RWPE2 (cell line): ENCODE results near the gene SORL1.

ENCODE experiments used
- ATAC-seq: fragments of 200-7000 bp; cut with Tn5 transposase; 3 replicates; pipeline ENCODE4 v1.9.1; 2021; ENCODE audit warnings: low read depth
- DNase-seq: peaks from one replicate; pipeline ENCODE4 v3.0.0-alpha.2; 2020; ENCODE audit warnings: low spot score
- H3K27ac ChIP-seq: fragments of 450-650 bp; 2 replicates; pipeline ENCODE4 v1.5.1; 2017; ENCODE audit warnings: mild to moderate bottlenecking; ENCODE audit not compliant: poor library complexity, severe bottlenecking
- H3K27me3 ChIP-seq: fragments of 250-450 bp; sonication (Bioruptor Pico); 2 replicates; pipeline ENCODE4 v1.5.1; 2021; ENCODE audit warnings: mild to moderate bottlenecking, moderate library complexity; ENCODE audit not compliant: insufficient read depth, poor library complexity, severe bottlenecking
- H3K36me3 ChIP-seq: fragments of 250-450 bp; sonication (Bioruptor Pico); 2 replicates; pipeline ENCODE4 v1.5.1; 2020; ENCODE audit warnings: low read depth, mild to moderate bottlenecking, moderate library complexity
- H3K4me1 ChIP-seq: fragments of 250-450 bp; sonication (Bioruptor Pico); 2 replicates; pipeline ENCODE4 v1.5.1; 2021; ENCODE audit warnings: mild to moderate bottlenecking, moderate library complexity; ENCODE audit not compliant: insufficient read depth, poor library complexity, severe bottlenecking
- H3K4me3 ChIP-seq: fragments of 250-450 bp; sonication (Bioruptor Pico); 2 replicates; pipeline ENCODE4 v1.5.1; 2021; ENCODE audit warnings: mild to moderate bottlenecking, moderate library complexity; ENCODE audit not compliant: severe bottlenecking
- H3K9me3 ChIP-seq: fragments of 250-450 bp; sonication (Bioruptor Pico); 2 replicates; pipeline ENCODE4 v1.5.1; 2021; ENCODE audit warnings: mild to moderate bottlenecking, moderate library complexity; ENCODE audit not compliant: severe bottlenecking
- TF ChIP-seq, protein P1 (sequence below): fragments of 450-650 bp; IDR thresholded peaks from one replicate; pipeline ENCODE4 v1.5.1; 2017; ENCODE audit warnings: mild to moderate bottlenecking, moderate library complexity; ENCODE audit not compliant: poor library complexity, severe bottlenecking

SORL1 gene

DNA sequence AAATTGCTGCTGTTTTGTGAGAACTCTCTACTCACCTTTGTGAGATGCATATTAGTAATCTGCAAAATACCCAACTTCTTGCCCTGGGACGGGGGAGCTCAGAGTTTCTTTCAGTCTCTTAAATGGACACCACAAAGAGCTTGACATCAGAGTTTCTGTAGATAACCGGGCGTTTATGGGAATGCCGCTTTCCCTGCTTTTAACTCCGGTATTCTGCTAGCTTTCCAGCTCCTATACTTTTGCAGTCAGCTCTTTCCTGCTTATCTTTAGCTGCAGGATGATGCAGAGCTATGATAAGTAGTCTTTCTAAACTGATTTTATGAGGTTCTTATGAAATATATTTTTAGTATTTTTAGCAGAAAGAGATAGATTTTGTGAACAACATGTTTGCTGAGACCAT lies 155.2 kb downstream of the SORL1 start:
- no peak for ATAC-seq
- TF ChIP-seq, protein P1, sequence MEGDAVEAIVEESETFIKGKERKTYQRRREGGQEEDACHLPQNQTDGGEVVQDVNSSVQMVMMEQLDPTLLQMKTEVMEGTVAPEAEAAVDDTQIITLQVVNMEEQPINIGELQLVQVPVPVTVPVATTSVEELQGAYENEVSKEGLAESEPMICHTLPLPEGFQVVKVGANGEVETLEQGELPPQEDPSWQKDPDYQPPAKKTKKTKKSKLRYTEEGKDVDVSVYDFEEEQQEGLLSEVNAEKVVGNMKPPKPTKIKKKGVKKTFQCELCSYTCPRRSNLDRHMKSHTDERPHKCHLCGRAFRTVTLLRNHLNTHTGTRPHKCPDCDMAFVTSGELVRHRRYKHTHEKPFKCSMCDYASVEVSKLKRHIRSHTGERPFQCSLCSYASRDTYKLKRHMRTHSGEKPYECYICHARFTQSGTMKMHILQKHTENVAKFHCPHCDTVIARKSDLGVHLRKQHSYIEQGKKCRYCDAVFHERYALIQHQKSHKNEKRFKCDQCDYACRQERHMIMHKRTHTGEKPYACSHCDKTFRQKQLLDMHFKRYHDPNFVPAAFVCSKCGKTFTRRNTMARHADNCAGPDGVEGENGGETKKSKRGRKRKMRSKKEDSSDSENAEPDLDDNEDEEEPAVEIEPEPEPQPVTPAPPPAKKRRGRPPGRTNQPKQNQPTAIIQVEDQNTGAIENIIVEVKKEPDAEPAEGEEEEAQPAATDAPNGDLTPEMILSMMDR: no peak
- no peak for DNase-seq
- Histone ChIP-seq H3K4me3 (no peak overlapping the region), H3K9me3 (no peaks in the 10 kb centered on the region), H3K4me1 (no peaks in the 10 kb centered on the region), H3K27ac (no peak overlapping the region), H3K36me3 (peaks cover 51% of the 10 kb centered on the region), H3K27me3 (no peaks in the 10 kb centered on the region)

DNA sequence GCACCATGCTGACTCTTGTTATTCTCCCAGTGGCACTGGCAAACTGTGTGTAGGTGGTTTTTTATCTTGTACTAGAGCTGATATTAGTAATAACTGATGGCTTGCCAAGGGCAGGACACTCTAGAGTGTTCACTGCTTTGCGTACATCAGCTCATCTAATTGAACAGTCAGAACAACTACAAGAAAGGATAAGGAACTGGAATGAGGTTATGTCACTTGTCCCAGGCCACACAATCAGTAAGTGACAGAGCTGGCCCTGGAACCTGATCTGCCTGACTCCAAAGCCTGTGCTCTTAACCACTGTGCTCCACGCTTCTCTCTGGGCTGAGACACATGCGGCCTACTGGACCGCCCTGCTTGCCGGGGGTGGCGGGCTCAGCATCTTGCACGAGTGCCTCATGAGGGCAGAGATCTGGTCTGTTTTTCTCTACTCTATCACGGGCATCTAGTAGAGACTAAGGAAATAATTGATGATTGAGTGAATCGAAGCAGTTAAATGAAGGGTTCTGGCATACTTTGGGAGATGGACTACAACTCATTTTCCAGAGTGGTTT lies 156.5 kb downstream of the SORL1 start:
- Histone ChIP-seq H3K27ac (no peak overlapping the region), H3K9me3 (no peaks in the 10 kb centered on the region), H3K36me3 (peaks cover 53% of the 10 kb centered on the region), H3K27me3 (no peaks in the 10 kb centered on the region), H3K4me3 (no peak overlapping the region), H3K4me1 (no peaks in the 10 kb centered on the region)
- TF ChIP-seq, protein P1: no peak
- no peak for DNase-seq
- ATAC-seq: no peak

DNA sequence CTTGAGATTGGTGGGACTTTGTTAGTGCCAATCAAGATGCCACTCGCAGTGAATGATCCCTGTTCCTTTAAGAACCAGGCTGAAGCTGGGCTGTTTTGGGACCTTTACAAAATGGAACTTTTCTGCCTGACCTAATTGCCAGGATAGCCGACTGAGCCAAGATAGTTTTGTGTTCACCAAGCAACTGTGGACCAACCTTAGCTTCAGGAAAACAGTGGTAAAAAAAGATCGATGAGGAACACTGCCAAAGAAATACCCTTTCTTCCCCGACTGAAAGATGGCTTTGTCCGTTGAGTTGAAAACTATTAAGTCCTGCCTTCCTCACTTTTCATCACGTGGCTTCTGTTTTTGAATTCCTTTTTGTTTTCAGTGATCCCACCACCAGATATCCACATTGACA lies 158.6 kb downstream of the SORL1 start:
- H3K36me3 ChIP-seq: peaks cover 46% of the 10 kb centered on the region
- TF ChIP-seq, protein P1: no peak
- H3K27me3 ChIP-seq: no peaks in the 10 kb centered on the region
- no peak for ATAC-seq
- no peak for DNase-seq
- no peak overlapping the region for H3K4me3 ChIP-seq
- no peak overlapping the region for H3K27ac ChIP-seq
- H3K9me3 ChIP-seq: no peaks in the 10 kb centered on the region
- peaks cover 13% of the 10 kb centered on the region for H3K4me1 ChIP-seq

DNA sequence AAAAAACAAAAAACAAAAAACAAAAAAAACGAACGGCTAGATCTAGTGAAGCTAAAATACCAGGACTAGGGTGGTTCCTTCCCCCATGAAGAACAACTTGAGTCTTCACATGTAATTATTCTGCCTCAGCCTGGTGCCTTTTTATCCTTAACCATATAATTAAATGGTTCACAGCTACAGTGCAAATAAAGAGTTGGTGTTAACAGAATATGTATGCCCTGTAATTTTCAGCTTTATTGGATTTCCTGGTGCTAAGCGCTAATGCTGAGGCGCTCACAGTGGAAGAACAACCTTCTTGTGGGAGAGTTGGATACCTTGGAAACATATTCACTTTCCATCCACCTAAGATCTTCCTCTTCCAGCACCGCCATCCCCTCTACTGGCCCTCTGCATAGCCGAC lies 159.1 kb downstream of the SORL1 start:
- ATAC-seq: no peak
- no peak overlapping the region for H3K4me3 ChIP-seq
- H3K27me3 ChIP-seq: no peaks in the 10 kb centered on the region
- TF ChIP-seq, protein P1: no peak
- peaks cover 43% of the 10 kb centered on the region for H3K36me3 ChIP-seq
- H3K4me1 ChIP-seq: peaks cover 13% of the 10 kb centered on the region
- H3K27ac ChIP-seq: no peak overlapping the region
- no peaks in the 10 kb centered on the region for H3K9me3 ChIP-seq
- no peak for DNase-seq

DNA sequence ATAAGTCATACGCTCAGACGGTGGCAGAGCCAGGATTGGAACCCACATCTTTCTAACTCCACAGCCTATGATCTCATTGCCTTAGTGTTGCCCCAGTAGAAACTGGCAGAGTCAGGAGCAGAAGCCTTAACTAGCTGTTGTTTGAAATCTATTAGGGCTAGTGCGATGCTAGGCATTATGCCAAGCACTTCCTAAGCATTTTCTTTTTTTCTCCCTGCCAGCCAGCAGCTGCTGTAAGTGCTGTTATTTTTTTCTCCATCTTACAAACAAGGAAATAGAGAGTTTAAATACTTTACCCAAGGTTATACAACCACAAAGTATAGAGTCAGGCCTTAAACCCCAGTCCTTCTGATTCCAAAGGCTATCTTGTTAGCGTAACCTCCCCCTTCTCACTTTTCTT lies 161.6 kb downstream of the SORL1 start:
- Histone ChIP-seq H3K4me1 (peaks cover 13% of the 10 kb centered on the region), H3K36me3 (peaks cover 23% of the 10 kb centered on the region), H3K27me3 (no peaks in the 10 kb centered on the region), H3K27ac (peak overlapping the region; percentile 83), H3K4me3 (no peak overlapping the region), H3K9me3 (no peaks in the 10 kb centered on the region)
- no peak for ATAC-seq
- TF ChIP-seq, protein P1: no peak
- no peak for DNase-seq
